Lung (tissue), 12 donors: ENCODE results near the gene TDRD7. TPM values are rescaled to one million over a fixed set of nuclear protein-coding genes. Genes with fewer than 3 reads are reported as not detected.

ENCODE experiments used
- ATAC-seq: fragments of 200-7000 bp; cut with Tn5 transposase; one replicate; pipeline ENCODE4 v1.9.1; 2020; ENCODE audit warnings: moderate number of reproducible peaks; ENCODE audit not compliant: insufficient read depth, low FRiP score
- DNase-seq, 3 donors: peaks; one replicate each; pipeline ENCODE4 v3.0.0-alpha.2; 2013 to 2017
- H3K27ac ChIP-seq, 2 donors: one replicate each; pipeline ENCODE4 v1.5.1; 2013; ENCODE audit warnings: mild to moderate bottlenecking in 2 of 2, moderate library complexity in 2 of 2, control low read depth in 1 of 2, inconsistent platforms in 1 of 2, low read depth in 1 of 2, low read length in 1 of 2
- H3K27me3 ChIP-seq, 3 donors: one replicate each; pipeline ENCODE4 v1.5.1; 2013; ENCODE audit warnings: low read length in 2 of 3; ENCODE audit not compliant: control insufficient read depth in 3 of 3, insufficient read depth in 3 of 3
- H3K36me3 ChIP-seq, 4 donors: one replicate each; pipeline ENCODE4 v1.5.1; 2013; ENCODE audit warnings: low read length in 4 of 4, mild to moderate bottlenecking in 1 of 4, moderate library complexity in 1 of 4; ENCODE audit not compliant: control insufficient read depth in 4 of 4, insufficient read depth in 4 of 4
- H3K4me1 ChIP-seq, 5 donors: one replicate each; pipeline ENCODE4 v1.5.1; 2013; ENCODE audit warnings: low read length in 5 of 5, mild to moderate bottlenecking in 2 of 5, moderate library complexity in 1 of 5; ENCODE audit not compliant: control insufficient read depth in 5 of 5, insufficient read depth in 5 of 5
- H3K4me3 ChIP-seq: one replicate; pipeline ENCODE4 v1.5.1; 2013; ENCODE audit warnings: mild to moderate bottlenecking, control low read depth, moderate library complexity
- H3K9ac ChIP-seq, 2 donors: one replicate each; pipeline ENCODE4 v1.5.1; 2013; ENCODE audit warnings: low read length in 2 of 2, control low read depth in 1 of 2; ENCODE audit not compliant: insufficient read depth in 1 of 2
- H3K9me3 ChIP-seq, 4 donors: one replicate each; pipeline ENCODE4 v1.5.1; 2013; ENCODE audit warnings: low read length in 3 of 4, mild to moderate bottlenecking in 1 of 4, moderate library complexity in 1 of 4; ENCODE audit not compliant: control insufficient read depth in 4 of 4, insufficient read depth in 3 of 4
- WGBS, 2 donors: extraction: QIAGEN DNeasy Blood & Tissue Kit; methylation state at CpG; one replicate each; pipeline ENCODE4 v1.1.7; 2013; 5-methylcytosine and 5-hydroxymethylcytosine counted together
- polyA plus RNA-seq, 2 donors: library from polyadenylated mRNA; stranded (reverse); fragments of 200-250 nt; gene quantifications; one replicate each; pipeline ENCODE4 v1.2.1, GENCODE V29; 2013
- total RNA-seq, 2 donors: library from RNA; depleted of rRNA in 1 of 2; stranded (reverse); fragments of >200 nt in 1 of 2; gene quantifications; one replicate each; pipeline ENCODE4 v1.2.1, GENCODE V29; 2014 to 2021
- TF ChIP-seq, protein P1 (sequence below): IDR thresholded peaks from 2 replicates; pipeline ENCODE4 v1.5.1; 2012; ENCODE audit warnings: mild to moderate bottlenecking; ENCODE audit errors: control extremely low read depth, extremely low read depth
- donor health status: control.
- donor health status: control.
- donor health status: Bipolar disorder and iron deficiency.
- donor health status: healthy.
- donor health status: DM: yes; HTN: yes; CAD: no.

TDRD7 gene
- total and polyA plus RNA-seq, 4 donors = 6.8 to 13.3 (median 11.7) TPM

DNA sequence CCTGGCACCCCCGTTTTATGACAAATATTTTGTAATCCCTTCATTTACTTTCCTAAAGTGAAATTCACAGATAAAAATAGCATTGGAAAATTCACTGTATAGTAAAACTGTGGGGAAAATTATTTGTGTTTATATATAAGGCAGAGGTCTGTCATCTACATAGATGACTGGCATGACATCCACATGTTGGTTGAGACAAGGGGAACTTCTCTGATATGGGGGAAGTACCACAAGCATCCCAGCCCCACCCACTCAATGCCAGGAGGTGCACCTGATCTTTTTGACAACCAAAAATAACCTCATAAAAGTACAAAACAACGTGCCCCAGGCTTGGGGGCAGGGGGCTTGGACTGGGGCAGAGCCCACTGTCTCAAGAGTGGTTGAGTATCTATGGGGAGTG lies 6.3 kb upstream of the TDRD7 start:
- H3K4me1 ChIP-seq = peaks cover 0 to 2% (median 0%) of the 10 kb centered on the region in 5 donors
- no peak overlapping the region for H3K4me3 ChIP-seq
- TF ChIP-seq, protein P1, sequence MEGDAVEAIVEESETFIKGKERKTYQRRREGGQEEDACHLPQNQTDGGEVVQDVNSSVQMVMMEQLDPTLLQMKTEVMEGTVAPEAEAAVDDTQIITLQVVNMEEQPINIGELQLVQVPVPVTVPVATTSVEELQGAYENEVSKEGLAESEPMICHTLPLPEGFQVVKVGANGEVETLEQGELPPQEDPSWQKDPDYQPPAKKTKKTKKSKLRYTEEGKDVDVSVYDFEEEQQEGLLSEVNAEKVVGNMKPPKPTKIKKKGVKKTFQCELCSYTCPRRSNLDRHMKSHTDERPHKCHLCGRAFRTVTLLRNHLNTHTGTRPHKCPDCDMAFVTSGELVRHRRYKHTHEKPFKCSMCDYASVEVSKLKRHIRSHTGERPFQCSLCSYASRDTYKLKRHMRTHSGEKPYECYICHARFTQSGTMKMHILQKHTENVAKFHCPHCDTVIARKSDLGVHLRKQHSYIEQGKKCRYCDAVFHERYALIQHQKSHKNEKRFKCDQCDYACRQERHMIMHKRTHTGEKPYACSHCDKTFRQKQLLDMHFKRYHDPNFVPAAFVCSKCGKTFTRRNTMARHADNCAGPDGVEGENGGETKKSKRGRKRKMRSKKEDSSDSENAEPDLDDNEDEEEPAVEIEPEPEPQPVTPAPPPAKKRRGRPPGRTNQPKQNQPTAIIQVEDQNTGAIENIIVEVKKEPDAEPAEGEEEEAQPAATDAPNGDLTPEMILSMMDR = no peak
- no peak for ATAC-seq
- H3K27ac ChIP-seq = no peak overlapping the region
- peaks cover 0 to 7% (median 5%) of the 10 kb centered on the region in 3 donors for H3K27me3 ChIP-seq
- WGBS, 2 donors = 49 to 56% methylated on average over 2 of the region's 2 CpGs
- H3K9ac ChIP-seq = no peak overlapping the region
- no peak for DNase-seq
- H3K36me3 ChIP-seq = no peaks in the 10 kb centered on the region
- peaks cover 0 to 10% (median 1%) of the 10 kb centered on the region in 4 donors for H3K9me3 ChIP-seq

DNA sequence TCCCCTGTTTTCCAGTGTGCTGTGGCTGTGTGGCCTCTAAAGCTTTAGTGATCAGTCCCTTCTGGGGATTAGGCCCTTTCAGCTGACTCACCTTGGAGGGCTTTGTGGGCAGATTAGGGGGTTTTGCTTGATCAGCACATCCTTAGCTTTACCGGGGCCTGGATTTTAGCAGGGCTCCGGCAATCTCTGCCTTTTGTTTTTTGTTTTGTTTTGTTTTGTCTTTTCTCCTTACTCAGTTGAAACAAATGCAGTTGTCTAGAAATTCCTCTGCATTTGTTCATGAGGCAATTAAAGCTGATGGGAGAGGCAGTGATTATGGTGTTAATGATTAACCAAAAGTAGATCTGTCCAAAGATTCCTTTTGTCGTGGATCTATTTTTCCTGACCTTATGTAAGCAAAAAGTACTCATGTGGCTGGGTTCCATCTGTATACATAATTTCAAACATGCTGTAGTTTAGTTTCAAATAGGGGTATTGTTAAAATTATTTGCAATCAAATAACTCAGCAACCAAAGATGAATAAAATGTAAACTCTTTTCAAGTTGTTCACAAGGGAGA lies 5.2 kb upstream of the TDRD7 start:
- peaks cover 0 to 7% (median 5%) of the 10 kb centered on the region in 3 donors for H3K27me3 ChIP-seq
- H3K36me3 ChIP-seq = no peaks in the 10 kb centered on the region
- H3K9ac ChIP-seq = no peak overlapping the region
- ATAC-seq (no peak), DNase-seq (no peak)
- no peak overlapping the region for H3K27ac ChIP-seq
- 57 to 76% methylated on average over 3 of the region's 3 CpGs for WGBS, 2 donors
- H3K9me3 ChIP-seq = peaks cover 0 to 10% (median 1%) of the 10 kb centered on the region in 4 donors
- TF ChIP-seq, protein P1 = no peak
- peaks cover 0 to 3% (median 0%) of the 10 kb centered on the region in 5 donors for H3K4me1 ChIP-seq
- H3K4me3 ChIP-seq = no peak overlapping the region

DNA sequence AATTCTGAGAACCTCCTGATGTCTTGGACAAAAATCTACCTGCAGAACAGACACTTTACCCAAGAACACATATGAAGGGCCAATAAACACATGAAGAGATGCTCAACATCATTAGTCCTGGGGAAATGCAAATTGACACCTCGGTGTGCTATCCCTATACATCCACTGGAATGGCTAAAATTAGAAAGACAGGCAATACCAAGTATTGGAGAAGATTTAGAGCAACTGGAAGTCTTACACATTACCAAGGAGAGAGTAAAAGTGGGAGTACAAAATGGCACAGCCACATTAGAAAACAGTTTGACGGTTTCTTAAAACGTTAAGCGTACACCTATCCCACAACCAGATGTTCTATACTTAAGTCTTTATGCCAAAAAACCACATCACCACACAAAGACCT lies 3.3 kb upstream of the TDRD7 start:
- no peak for ATAC-seq
- WGBS, 2 donors = 90 to 93% methylated on average over 4 of the region's 4 CpGs
- Histone ChIP-seq H3K4me1 (peaks cover 0 to 4% (median 2%) of the 10 kb centered on the region in 5 donors), H3K27me3 (peaks cover 0 to 7% (median 5%) of the 10 kb centered on the region in 3 donors), H3K9ac (no peak overlapping the region), H3K36me3 (no peaks in the 10 kb centered on the region), H3K27ac (no peak overlapping the region), H3K9me3 (peaks cover 0 to 7% (median 1%) of the 10 kb centered on the region in 4 donors), H3K4me3 (no peak overlapping the region)
- TF ChIP-seq, protein P1 = no peak
- DNase-seq = no peak

DNA sequence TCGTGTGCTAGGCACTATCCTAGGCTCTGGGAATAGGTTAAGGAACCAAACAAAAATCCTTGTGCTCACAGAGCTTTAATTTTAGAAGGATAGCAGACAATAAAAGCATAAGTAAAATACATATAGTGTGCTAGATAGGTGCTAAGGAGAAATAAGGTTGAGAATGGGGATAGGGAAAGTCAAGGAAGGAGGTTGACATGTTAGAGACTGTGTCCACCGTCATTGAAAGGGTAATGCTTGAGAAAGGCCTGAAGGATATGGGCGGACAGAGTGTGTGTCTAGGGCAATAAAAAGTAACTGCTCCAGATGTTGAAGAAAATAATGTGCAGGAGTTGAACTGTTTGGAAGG lies 482 bp upstream of the TDRD7 start:
- TF ChIP-seq, protein P1 = no peak
- peak overlapping the region in 1 of 2 donors; percentile 26 for H3K27ac ChIP-seq
- H3K27me3 ChIP-seq = peaks cover 0 to 7% (median 7%) of the 10 kb centered on the region in 3 donors
- H3K4me1 ChIP-seq = peaks cover 0 to 4% (median 2%) of the 10 kb centered on the region in 5 donors
- H3K4me3 ChIP-seq = peak overlapping the region; percentile 36
- no peaks in the 10 kb centered on the region for H3K36me3 ChIP-seq
- WGBS, 2 donors = 13 to 19% methylated on average over 3 of the region's 3 CpGs
- no peaks in the 10 kb centered on the region for H3K9me3 ChIP-seq
- H3K9ac ChIP-seq = peak overlapping the region in 1 of 2 donors; percentile 69
- DNase-seq (no peak), ATAC-seq (no peak)
